Uterus (tissue), 2 donors: ENCODE results near the gene CCDC157.

ENCODE experiments used
- POLR2A ChIP-seq, 2 donors: fragments of 450-650 bp; IDR thresholded peaks; one replicate each; pipeline ENCODE4 v1.6.1; 2016; ENCODE audit warnings: antibody characterized with exemption in 2 of 2, mild to moderate bottlenecking in 1 of 2, moderate library complexity in 1 of 2
- TF ChIP-seq, protein P1 (sequence below), 4 experiments: fragments of 200-600 bp in 2 of 4; fragments of 450-650 bp in 2 of 4; sonication (generic) in 2 of 4; IDR thresholded peaks; one replicate each; pipeline ENCODE4 v1.5.1; 2016 to 2019; ENCODE audit warnings: antibody characterized with exemption in 4 of 4, mild to moderate bottlenecking in 2 of 4, moderate library complexity in 1 of 4

DNA sequence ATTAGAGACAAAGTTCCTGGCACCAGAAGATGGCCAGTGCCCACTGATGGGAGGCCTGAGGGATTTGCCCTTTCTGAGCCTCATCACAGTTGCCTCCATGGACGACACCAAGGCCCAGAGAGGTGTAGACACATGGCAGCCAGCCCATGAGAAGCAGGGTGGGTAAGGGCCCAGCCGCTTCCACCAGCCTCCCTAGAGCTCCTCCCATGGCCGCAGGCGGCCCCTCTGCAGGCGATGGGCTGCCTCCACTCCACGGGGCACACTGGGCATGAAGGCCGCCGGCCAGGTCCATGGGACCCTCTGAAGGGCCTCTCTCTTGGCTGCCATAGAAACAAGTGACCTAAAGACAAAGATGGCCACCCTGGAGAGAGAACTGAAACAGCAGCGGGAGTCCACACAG is 14.5 kb downstream of the CCDC157 start:
- TF ChIP-seq, protein P1, sequence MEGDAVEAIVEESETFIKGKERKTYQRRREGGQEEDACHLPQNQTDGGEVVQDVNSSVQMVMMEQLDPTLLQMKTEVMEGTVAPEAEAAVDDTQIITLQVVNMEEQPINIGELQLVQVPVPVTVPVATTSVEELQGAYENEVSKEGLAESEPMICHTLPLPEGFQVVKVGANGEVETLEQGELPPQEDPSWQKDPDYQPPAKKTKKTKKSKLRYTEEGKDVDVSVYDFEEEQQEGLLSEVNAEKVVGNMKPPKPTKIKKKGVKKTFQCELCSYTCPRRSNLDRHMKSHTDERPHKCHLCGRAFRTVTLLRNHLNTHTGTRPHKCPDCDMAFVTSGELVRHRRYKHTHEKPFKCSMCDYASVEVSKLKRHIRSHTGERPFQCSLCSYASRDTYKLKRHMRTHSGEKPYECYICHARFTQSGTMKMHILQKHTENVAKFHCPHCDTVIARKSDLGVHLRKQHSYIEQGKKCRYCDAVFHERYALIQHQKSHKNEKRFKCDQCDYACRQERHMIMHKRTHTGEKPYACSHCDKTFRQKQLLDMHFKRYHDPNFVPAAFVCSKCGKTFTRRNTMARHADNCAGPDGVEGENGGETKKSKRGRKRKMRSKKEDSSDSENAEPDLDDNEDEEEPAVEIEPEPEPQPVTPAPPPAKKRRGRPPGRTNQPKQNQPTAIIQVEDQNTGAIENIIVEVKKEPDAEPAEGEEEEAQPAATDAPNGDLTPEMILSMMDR (IDR thresholded peaks at IDR 0.05), result no peak
- no peak for TF ChIP-seq POLR2A (IDR thresholded peaks at IDR 0.05)
